WTC11 (cell line): ENCODE measurements around the gene PRELID3B. TPM values are rescaled to one million over a fixed set of nuclear protein-coding genes. Genes with fewer than 3 reads are reported as not detected.

Source experiments
- ATAC-seq: fragments of 200-7000 bp; cut with Tn5 transposase; 2 replicates; pipeline ENCODE4 v1.10.0; 2021; ENCODE audit warnings: mild to moderate bottlenecking, moderate library complexity
- CTCF ChIA-PET: fragments of 300-600 bp; sonication (Branson Sonifier 250); formaldehyde crosslinking; loops from one replicate; lab custom pipeline; 2021; ENCODE audit warnings: antibody characterized with exemption; lab: Charles Lee
- POLR2A ChIA-PET: fragments of 350-600 bp; sonication (Branson Sonifier 250); formaldehyde crosslinking; loops from one replicate; lab custom pipeline; 2021; ENCODE audit warnings: antibody characterized with exemption; lab: Charles Lee
- DNase-seq: peaks from one replicate; pipeline ENCODE4 v3.0.0; 2021; ENCODE audit warnings: low spot score
- H3K27ac Mint-ChIP-seq: 2 replicates; pipeline ENCODE4 v1.8.0; 2021; ENCODE audit warnings: mixed read lengths
- H3K27me3 Mint-ChIP-seq: 2 replicates; pipeline ENCODE4 v1.8.0; 2021; ENCODE audit warnings: low read depth, mild to moderate bottlenecking, moderate library complexity, mixed read lengths
- H3K36me3 Mint-ChIP-seq: 2 replicates; pipeline ENCODE4 v1.8.0; 2021; ENCODE audit warnings: mixed read lengths
- H3K4me1 Mint-ChIP-seq: 2 replicates; pipeline ENCODE4 v1.8.0; 2022; ENCODE audit warnings: mixed read lengths
- H3K4me3 Mint-ChIP-seq: 2 replicates; pipeline ENCODE4 v1.8.0; 2021; ENCODE audit warnings: mild to moderate bottlenecking, moderate library complexity, mixed read lengths
- H3K9me3 Mint-ChIP-seq: 2 replicates; pipeline ENCODE4 v1.8.0; 2021; ENCODE audit warnings: mixed read lengths
- NFYB ChIP-seq: sonication (generic); formaldehyde crosslinking; conservative IDR thresholded peaks from 2 replicates; pipeline ENCODE4 v1.8.0; 2022; ENCODE audit warnings: low read depth, missing genetic modification reagents
- NR3C1 ChIP-seq: sonication (generic); formaldehyde crosslinking; conservative IDR thresholded peaks from 2 replicates; pipeline ENCODE4 v1.8.1; 2023; ENCODE audit warnings: low read depth, mild to moderate bottlenecking, missing genetic modification reagents
- TP53 ChIP-seq: sonication (generic); formaldehyde crosslinking; IDR thresholded peaks from 2 replicates; pipeline ENCODE4 v1.8.1; 2023; ENCODE audit warnings: mild to moderate bottlenecking, missing genetic modification reagents
- ZBTB21 ChIP-seq: sonication (generic); formaldehyde crosslinking; IDR thresholded peaks from 2 replicates; pipeline ENCODE4 v1.8.1; 2023; ENCODE audit warnings: mild to moderate bottlenecking, missing genetic modification reagents, borderline replicate concordance
- ZNF396 ChIP-seq: fragments of 250-450 bp; sonication (Bioruptor Pico); IDR thresholded peaks from 2 replicates; pipeline ENCODE4 v1.8.0; 2021; ENCODE audit warnings: mild to moderate bottlenecking, moderate library complexity, borderline replicate concordance
- total RNA-seq: library from RNA; stranded (reverse); gene quantifications from 3 replicates; pipeline ENCODE4 v1.2.3, GENCODE V29; 2021
- TF ChIP-seq, protein P1 (sequence below): sonication (generic); formaldehyde crosslinking; IDR thresholded peaks from 2 replicates; pipeline ENCODE4 v1.8.1; 2022; ENCODE audit warnings: mild to moderate bottlenecking, moderate library complexity, missing genetic modification reagents
- TF ChIP-seq, protein P2 (sequence below): fragments of 200-600 bp; IDR thresholded peaks from 2 replicates; pipeline ENCODE4 v1.8.0; 2022; ENCODE audit warnings: antibody characterized with exemption
- TF ChIP-seq, protein P3 (sequence below): sonication (generic); formaldehyde crosslinking; IDR thresholded peaks from 2 replicates; pipeline ENCODE4 v1.8.1; 2023; ENCODE audit warnings: mild to moderate bottlenecking, missing genetic modification reagents, borderline replicate concordance
- TF ChIP-seq, protein P4 (sequence below): sonication (generic); formaldehyde crosslinking; IDR thresholded peaks from 2 replicates; pipeline ENCODE4 v1.8.0; 2022; ENCODE audit warnings: missing genetic modification reagents
- TF ChIP-seq, protein P5 (sequence below): sonication (generic); formaldehyde crosslinking; IDR thresholded peaks from 2 replicates; pipeline ENCODE4 v1.8.0; 2023; ENCODE audit warnings: missing genetic modification reagents

The PRELID3B gene
- total RNA-seq, 1 experiment from 2014 or later: 46.9 TPM

DNA sequence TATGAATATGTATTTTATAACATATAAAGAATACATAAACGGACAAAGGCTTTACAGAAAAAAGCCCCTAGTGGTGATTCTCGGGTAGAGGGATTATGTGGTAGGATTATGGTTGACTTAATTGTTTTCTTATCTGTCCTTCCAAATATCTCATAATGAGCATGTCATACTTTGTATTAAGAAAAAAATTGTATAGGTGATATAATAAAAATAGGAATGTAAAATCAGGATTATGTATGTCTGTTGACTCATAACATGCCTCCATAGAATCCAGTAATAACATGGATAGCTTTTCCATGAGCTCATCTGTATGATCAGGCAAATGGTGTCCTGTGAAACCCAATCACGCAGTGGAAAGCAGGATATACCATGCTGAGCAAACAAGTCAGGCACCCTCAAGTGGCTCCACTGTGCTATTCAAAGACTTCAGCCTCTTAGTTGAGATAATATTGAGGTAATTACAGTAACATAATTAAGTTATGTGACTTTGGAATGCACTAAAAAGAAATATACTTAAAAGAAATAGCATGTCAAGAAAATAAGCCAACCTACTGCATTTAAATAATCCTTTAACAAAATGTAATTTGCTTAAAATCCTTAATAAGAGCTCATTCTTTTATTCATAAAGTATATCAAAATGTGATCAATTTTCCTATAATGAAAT is 39.6 kb upstream of the PRELID3B start:
- Mint-ChIP-seq H3K36me3 (no peaks in the 10 kb centered on the region), H3K4me1 (no peaks in the 10 kb centered on the region), H3K27ac (no peak overlapping the region), H3K27me3 (peaks cover 4% of the 10 kb centered on the region), H3K4me3 (no peak overlapping the region), H3K9me3 (no peaks in the 10 kb centered on the region)
- DNase-seq (no peak), ATAC-seq (peak; percentile 30; the same call in 1 of the 2 replicates)
- ChIA-PET POLR2A (interaction anchor here (0.6 kb wide), 1 partner anchor 31 kb away, joined by 4 read pairs; no protein-coding TSS in a partner anchor), CTCF (interaction anchor here (0.6 to 1.3 kb wide), 11 partner anchors 9 to 331 kb away, joined by 3 to 11 read pairs (median 4); no protein-coding TSS in a partner anchor)
- no peak for TF ChIP-seq NR3C1
- TF ChIP-seq, protein P1, sequence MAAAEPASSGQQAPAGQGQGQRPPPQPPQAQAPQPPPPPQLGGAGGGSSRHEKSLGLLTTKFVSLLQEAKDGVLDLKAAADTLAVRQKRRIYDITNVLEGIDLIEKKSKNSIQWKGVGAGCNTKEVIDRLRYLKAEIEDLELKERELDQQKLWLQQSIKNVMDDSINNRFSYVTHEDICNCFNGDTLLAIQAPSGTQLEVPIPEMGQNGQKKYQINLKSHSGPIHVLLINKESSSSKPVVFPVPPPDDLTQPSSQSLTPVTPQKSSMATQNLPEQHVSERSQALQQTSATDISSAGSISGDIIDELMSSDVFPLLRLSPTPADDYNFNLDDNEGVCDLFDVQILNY (CRISPR knock-in tag): no peak
- no peak for TF ChIP-seq ZBTB21
- TF ChIP-seq, protein P2, sequence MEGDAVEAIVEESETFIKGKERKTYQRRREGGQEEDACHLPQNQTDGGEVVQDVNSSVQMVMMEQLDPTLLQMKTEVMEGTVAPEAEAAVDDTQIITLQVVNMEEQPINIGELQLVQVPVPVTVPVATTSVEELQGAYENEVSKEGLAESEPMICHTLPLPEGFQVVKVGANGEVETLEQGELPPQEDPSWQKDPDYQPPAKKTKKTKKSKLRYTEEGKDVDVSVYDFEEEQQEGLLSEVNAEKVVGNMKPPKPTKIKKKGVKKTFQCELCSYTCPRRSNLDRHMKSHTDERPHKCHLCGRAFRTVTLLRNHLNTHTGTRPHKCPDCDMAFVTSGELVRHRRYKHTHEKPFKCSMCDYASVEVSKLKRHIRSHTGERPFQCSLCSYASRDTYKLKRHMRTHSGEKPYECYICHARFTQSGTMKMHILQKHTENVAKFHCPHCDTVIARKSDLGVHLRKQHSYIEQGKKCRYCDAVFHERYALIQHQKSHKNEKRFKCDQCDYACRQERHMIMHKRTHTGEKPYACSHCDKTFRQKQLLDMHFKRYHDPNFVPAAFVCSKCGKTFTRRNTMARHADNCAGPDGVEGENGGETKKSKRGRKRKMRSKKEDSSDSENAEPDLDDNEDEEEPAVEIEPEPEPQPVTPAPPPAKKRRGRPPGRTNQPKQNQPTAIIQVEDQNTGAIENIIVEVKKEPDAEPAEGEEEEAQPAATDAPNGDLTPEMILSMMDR: no peak
- no peak for TF ChIP-seq ZNF396 (CRISPR knock-in tag)
- TF ChIP-seq, protein P3, sequence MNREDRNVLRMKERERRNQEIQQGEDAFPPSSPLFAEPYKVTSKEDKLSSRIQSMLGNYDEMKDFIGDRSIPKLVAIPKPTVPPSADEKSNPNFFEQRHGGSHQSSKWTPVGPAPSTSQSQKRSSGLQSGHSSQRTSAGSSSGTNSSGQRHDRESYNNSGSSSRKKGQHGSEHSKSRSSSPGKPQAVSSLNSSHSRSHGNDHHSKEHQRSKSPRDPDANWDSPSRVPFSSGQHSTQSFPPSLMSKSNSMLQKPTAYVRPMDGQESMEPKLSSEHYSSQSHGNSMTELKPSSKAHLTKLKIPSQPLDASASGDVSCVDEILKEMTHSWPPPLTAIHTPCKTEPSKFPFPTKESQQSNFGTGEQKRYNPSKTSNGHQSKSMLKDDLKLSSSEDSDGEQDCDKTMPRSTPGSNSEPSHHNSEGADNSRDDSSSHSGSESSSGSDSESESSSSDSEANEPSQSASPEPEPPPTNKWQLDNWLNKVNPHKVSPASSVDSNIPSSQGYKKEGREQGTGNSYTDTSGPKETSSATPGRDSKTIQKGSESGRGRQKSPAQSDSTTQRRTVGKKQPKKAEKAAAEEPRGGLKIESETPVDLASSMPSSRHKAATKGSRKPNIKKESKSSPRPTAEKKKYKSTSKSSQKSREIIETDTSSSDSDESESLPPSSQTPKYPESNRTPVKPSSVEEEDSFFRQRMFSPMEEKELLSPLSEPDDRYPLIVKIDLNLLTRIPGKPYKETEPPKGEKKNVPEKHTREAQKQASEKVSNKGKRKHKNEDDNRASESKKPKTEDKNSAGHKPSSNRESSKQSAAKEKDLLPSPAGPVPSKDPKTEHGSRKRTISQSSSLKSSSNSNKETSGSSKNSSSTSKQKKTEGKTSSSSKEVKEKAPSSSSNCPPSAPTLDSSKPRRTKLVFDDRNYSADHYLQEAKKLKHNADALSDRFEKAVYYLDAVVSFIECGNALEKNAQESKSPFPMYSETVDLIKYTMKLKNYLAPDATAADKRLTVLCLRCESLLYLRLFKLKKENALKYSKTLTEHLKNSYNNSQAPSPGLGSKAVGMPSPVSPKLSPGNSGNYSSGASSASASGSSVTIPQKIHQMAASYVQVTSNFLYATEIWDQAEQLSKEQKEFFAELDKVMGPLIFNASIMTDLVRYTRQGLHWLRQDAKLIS (CRISPR knock-in tag): no peak

DNA sequence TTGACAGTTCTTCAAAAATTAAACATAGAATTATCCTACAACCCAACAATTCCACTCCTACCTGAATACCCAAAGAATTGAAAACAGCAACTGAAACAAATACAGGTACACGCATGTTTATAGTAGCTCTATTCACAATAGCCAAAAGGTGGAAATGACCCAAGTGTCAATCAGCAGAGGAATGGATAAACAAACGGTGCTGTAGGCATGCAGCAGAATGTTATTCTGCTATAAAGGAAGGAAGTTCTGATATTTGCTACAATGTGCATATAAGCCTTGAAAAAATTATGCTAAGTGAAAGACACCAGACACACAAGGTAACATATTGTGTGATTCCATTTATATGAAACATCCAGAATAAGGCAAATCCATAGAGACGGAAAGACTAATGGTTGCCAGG is 38.5 kb upstream of the PRELID3B start:
- POLR2A ChIA-PET: no interaction called here
- TF ChIP-seq, protein P4, sequence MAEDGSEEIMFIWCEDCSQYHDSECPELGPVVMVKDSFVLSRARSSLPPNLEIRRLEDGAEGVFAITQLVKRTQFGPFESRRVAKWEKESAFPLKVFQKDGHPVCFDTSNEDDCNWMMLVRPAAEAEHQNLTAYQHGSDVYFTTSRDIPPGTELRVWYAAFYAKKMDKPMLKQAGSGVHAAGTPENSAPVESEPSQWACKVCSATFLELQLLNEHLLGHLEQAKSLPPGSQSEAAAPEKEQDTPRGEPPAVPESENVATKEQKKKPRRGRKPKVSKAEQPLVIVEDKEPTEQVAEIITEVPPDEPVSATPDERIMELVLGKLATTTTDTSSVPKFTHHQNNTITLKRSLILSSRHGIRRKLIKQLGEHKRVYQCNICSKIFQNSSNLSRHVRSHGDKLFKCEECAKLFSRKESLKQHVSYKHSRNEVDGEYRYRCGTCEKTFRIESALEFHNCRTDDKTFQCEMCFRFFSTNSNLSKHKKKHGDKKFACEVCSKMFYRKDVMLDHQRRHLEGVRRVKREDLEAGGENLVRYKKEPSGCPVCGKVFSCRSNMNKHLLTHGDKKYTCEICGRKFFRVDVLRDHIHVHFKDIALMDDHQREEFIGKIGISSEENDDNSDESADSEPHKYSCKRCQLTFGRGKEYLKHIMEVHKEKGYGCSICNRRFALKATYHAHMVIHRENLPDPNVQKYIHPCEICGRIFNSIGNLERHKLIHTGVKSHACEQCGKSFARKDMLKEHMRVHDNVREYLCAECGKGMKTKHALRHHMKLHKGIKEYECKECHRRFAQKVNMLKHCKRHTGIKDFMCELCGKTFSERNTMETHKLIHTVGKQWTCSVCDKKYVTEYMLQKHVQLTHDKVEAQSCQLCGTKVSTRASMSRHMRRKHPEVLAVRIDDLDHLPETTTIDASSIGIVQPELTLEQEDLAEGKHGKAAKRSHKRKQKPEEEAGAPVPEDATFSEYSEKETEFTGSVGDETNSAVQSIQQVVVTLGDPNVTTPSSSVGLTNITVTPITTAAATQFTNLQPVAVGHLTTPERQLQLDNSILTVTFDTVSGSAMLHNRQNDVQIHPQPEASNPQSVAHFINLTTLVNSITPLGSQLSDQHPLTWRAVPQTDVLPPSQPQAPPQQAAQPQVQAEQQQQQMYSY (CRISPR knock-in tag): no peak
- no peak for TF ChIP-seq TP53
- TF ChIP-seq NFYB: no peak
- TF ChIP-seq, protein P5, sequence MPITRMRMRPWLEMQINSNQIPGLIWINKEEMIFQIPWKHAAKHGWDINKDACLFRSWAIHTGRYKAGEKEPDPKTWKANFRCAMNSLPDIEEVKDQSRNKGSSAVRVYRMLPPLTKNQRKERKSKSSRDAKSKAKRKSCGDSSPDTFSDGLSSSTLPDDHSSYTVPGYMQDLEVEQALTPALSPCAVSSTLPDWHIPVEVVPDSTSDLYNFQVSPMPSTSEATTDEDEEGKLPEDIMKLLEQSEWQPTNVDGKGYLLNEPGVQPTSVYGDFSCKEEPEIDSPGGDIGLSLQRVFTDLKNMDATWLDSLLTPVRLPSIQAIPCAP (CRISPR knock-in tag): no peak
- TF ChIP-seq, all 79 proteins: peak for 0
- H3K4me3 Mint-ChIP-seq: no peak overlapping the region
- H3K36me3 Mint-ChIP-seq: no peaks in the 10 kb centered on the region
- ATAC-seq (no peak), DNase-seq (no peak)
- peaks cover 10% of the 10 kb centered on the region for H3K27me3 Mint-ChIP-seq
- CTCF ChIA-PET: no interaction called here
- H3K27ac Mint-ChIP-seq: no peak overlapping the region
- no peaks in the 10 kb centered on the region for H3K9me3 Mint-ChIP-seq
- H3K4me1 Mint-ChIP-seq: no peaks in the 10 kb centered on the region
